ENCODE measurements around the gene TBC1D10A.

Gene TBC1D10A

GRCh38 chr22:30320021-30320556 is 6.7 kb downstream of the TBC1D10A start:
- DNase-seq, result no peak

GRCh38 chr22:30318799-30319419 is 7.8 kb downstream of the TBC1D10A start:
- no peak for DNase-seq

DNA sequence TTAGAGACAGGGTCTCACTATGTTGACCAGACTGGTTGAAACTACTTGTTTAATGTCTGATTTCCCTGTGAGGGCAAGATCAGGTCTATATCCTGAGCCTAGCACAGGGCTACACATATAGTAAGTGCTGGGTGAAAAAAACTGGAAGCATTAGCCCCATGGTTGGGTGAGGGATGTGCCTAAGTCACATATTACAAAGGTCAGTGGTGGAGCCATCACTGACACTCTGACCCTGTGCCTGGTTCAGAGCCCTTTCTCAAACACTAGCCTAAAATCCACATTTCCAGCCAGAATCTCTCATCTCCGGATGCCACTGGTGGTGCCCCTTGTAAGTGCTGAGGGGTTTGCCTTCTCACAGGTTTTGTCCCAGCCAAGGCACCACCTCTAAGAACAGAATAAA is 9.0 kb downstream of the TBC1D10A start:
- no peak for DNase-seq

GRCh38 chr22:30315962-30316576 is 10.7 kb downstream of the TBC1D10A start:
- no peak for DNase-seq

- peak; percentile 32 for DNase-seq
Measured at GRCh38 chr22:30314915-30315314, 11.8 kb downstream of the TBC1D10A start.

GRCh38 chr22:30313527-30314363 is 13.0 kb downstream of the TBC1D10A start:
- no peak for DNase-seq

- peak; percentile 81 for DNase-seq
Measured at GRCh38 chr22:30312053-30312452, 14.7 kb downstream of the TBC1D10A start.

- DNase-seq, result peak; percentile 28
Measured at GRCh38 chr22:30310881-30311771, 15.6 kb downstream of the TBC1D10A start.

GRCh38 chr22:30309951-30310741 is 16.6 kb downstream of the TBC1D10A start:
- DNase-seq, result peak; percentile 45

DNA sequence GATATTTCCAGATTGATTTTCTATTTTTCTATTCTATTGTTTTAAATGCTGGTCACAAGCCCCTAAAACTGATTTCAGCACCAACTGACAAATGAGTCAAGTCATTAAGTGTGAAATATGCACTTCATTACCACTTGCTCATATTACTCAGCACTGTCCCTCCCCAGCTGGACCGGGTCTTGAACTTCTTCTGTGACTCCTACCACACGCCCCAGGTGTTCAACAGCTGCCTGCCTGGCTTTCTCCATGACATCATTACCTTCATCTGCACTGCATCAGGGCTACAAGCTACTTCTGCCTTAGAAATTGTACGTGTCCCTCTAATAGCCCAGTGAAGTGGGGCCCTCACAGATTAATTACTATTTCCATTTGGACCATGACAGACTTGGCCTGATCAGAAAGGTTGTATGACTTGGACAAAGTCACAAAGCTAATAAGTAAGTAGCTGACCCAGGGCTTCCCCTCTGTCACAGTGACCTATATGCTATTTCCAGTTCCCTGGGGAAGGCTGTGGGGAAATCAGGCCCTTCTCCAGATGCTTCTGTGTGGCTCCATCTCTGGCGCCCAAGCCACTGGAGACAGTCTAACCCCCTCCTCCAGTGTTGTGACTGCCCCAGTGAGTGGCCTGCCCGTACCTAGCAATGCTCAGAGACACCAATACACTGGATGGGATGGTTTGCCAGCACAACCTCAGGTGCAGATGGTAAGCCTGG is 18.1 kb downstream of the TBC1D10A start:
- peak; percentile 53 for DNase-seq

- no peak for DNase-seq
Measured at GRCh38 chr22:30308093-30308492, 18.6 kb downstream of the TBC1D10A start.

GRCh38 chr22:30307041-30307574 is 19.6 kb downstream of the TBC1D10A start:
- DNase-seq, result no peak

- DNase-seq, result no peak
Measured at GRCh38 chr22:30306627-30307011, 20.1 kb downstream of the TBC1D10A start.

DNA sequence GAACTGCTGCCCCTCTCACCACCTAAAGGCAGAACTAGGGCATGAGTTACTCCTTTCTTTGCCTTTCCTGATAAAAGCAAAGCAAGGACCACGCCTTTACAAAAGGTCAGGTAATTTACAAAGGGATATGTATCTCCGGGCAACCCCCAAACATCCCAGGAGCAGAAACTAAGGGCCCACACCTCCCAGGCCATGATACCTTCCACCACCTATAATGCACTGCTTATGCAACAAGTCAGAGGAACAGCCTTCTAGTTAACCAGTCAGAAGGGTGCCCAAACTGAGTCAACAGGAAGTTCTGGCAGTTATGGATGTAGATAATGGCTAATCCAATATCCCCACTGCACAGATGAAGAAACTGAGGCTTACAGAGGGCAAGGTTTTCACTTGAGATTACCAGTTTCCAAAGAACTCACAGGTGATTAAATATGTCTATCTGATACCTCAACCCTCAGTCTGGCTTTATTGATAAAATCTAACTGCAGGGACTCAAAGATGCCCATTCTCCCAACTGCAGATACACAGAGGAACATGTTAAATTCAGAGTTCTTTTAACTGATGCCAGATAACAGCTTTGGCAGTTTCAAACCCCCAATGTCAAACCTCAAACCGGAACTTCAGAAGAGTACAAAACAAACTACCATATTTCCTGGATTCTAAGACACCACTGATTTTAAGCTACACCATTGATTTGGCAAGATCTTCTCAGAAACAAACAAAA is 20.7 kb downstream of the TBC1D10A start:
- DNase-seq, result no peak

- DNase-seq, result no peak
Measured at GRCh38 chr22:30305519-30305905, 21.2 kb downstream of the TBC1D10A start.

- DNase-seq, result no peak
Measured at GRCh38 chr22:30304495-30305244, 22.1 kb downstream of the TBC1D10A start.

GRCh38 chr22:30302810-30303138 is 24.0 kb downstream of the TBC1D10A start:
- DNase-seq, result no peak

DNA sequence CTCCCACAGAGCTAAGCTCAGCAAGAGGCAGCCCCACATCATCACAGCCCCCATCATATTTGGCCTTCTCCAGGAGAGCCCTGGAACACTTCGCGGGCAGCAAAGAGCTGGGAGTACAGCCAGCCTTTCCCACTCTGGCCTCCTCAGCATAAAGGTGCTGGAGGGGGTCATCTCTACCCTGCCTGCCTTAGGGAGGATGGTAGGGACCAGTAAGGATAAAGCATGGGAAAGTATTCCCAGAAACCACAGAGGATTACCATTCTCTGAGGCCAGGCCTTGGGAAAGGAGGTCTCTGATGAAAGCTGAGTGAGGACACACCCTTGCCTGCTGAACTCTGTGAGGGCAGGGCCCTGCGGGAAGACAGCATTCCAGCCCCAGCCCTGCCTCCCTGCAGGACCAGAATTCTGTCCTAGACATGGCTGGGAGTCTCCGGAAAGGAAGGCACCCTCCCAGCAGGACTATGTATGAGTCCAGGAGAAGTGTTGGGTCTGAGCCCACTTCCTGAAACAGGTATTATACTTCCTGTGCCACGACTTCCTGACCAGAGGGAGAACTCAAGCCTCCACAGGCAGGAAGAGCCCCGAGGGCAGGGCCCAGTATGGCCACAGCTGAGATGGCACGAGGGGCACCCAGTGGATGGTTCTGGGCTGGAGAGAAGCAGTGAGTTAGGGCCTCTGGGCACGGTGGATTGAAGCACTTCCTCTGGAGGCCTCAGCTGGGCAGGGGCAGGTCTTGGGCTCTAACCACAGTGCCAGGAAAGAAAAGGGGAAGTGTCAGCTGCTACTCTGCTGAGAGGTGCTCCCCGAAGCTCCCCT is 24.5 kb downstream of the TBC1D10A start:
- DNase-seq, result peak; percentile 60

- no peak for DNase-seq
Measured at GRCh38 chr22:30299322-30299721, 27.4 kb downstream of the TBC1D10A start.

Data from fibroblast of skin of right biceps (primary cell).